HS-5 (cell line): Measurements from ENCODE around the gene SSTR4.
A peak's percentile ranks its signal among the peaks of the same experiment; 100 is the strongest.

Experiments used
- DNase-seq: peaks from one replicate; pipeline ENCODE4 v3.0.0-alpha.2; 2012; ENCODE audit warnings: low read depth

SSTR4 gene

GRCh38 chr20:23046431-23046830 is 11.3 kb downstream of the SSTR4 start:
- no peak for DNase-seq

GRCh38 chr20:23047001-23047737 is 12.1 kb downstream of the SSTR4 start:
- DNase-seq: no peak

GRCh38 chr20:23047738-23048214 is 12.7 kb downstream of the SSTR4 start:
- no peak for DNase-seq

GRCh38 chr20:23048283-23049200 is 13.4 kb downstream of the SSTR4 start:
- peak; percentile 4 for DNase-seq

GRCh38 chr20:23049201-23050075 is 14.3 kb downstream of the SSTR4 start, which contains the start of gene THBD:
TSS of gene THBD (minus strand) at chr20:23049672. CDS start at chr20:23049504, 168 bp downstream.
- peak; percentile 57 for DNase-seq

- no peak for DNase-seq
These were observed 15.1 kb downstream of the SSTR4 start for GRCh38 chr20:23050076-23050838.

GRCh38 chr20:23050847-23051627 is 15.9 kb downstream of the SSTR4 start:
- no peak for DNase-seq

- DNase-seq: no peak
These were observed 17.8 kb downstream of the SSTR4 start for GRCh38 chr20:23052904-23053303.

GRCh38 chr20:23058240-23058639 is 23.1 kb downstream of the SSTR4 start:
- no peak for DNase-seq

- no peak for DNase-seq
These were observed 23.9 kb downstream of the SSTR4 start for GRCh38 chr20:23059001-23059400.

- no peak for DNase-seq
These were observed 24.7 kb downstream of the SSTR4 start for GRCh38 chr20:23059846-23060245.

- no peak for DNase-seq
These were observed 25.5 kb downstream of the SSTR4 start for GRCh38 chr20:23060629-23061028.

GRCh38 chr20:23061262-23061661 is 26.1 kb downstream of the SSTR4 start:
- no peak for DNase-seq

GRCh38 chr20:23061734-23062561 is 26.8 kb downstream of the SSTR4 start:
- DNase-seq: peak; percentile 50

GRCh38 chr20:23062632-23063031 is 27.5 kb downstream of the SSTR4 start:
- DNase-seq: no peak

- no peak for DNase-seq
These were observed 28.1 kb downstream of the SSTR4 start for GRCh38 chr20:23063168-23063567.

- no peak for DNase-seq
These were observed 28.5 kb downstream of the SSTR4 start for GRCh38 chr20:23063581-23063980.

- no peak for DNase-seq
These were observed 30.4 kb downstream of the SSTR4 start for GRCh38 chr20:23065266-23066201.
